Ishikawa (cell line): ENCODE measurements around the gene YY1.

Experiments
- CEBPB ChIP-seq: IDR thresholded peaks from 2 replicates; pipeline ENCODE4 v1.6.1; 2012
- CREB1 ChIP-seq: IDR thresholded peaks from 2 replicates; pipeline ENCODE4 v1.6.1; 2012; ENCODE audit warnings: low read depth
- EP300 ChIP-seq: IDR thresholded peaks from 2 replicates; pipeline ENCODE4 v1.6.1; 2012; ENCODE audit warnings: borderline replicate concordance
- RAD21 ChIP-seq: IDR thresholded peaks from 2 replicates; pipeline ENCODE4 v1.6.1; 2012; ENCODE audit warnings: low read depth
- TAF1 ChIP-seq: IDR thresholded peaks from 2 replicates; pipeline ENCODE4 v1.6.1; 2012; ENCODE audit warnings: low read depth, mild to moderate bottlenecking
- TCF12 ChIP-seq: IDR thresholded peaks from 2 replicates; pipeline ENCODE4 v1.6.1; 2012; ENCODE audit warnings: low read depth
- USF1 ChIP-seq: IDR thresholded peaks from 2 replicates; pipeline ENCODE4 v1.6.1; 2012
- ZBTB7A ChIP-seq: IDR thresholded peaks from 2 replicates; pipeline ENCODE4 v1.6.1; 2012; ENCODE audit warnings: low read depth
- TF ChIP-seq, protein P1 (sequence below): IDR thresholded peaks from 2 replicates; pipeline ENCODE4 v1.6.1; 2012; ENCODE audit warnings: low read depth, mild to moderate bottlenecking

GRCh38 chr14:100224229-100224866 is 14.6 kb upstream of the YY1 start:
- TF ChIP-seq, protein P1, sequence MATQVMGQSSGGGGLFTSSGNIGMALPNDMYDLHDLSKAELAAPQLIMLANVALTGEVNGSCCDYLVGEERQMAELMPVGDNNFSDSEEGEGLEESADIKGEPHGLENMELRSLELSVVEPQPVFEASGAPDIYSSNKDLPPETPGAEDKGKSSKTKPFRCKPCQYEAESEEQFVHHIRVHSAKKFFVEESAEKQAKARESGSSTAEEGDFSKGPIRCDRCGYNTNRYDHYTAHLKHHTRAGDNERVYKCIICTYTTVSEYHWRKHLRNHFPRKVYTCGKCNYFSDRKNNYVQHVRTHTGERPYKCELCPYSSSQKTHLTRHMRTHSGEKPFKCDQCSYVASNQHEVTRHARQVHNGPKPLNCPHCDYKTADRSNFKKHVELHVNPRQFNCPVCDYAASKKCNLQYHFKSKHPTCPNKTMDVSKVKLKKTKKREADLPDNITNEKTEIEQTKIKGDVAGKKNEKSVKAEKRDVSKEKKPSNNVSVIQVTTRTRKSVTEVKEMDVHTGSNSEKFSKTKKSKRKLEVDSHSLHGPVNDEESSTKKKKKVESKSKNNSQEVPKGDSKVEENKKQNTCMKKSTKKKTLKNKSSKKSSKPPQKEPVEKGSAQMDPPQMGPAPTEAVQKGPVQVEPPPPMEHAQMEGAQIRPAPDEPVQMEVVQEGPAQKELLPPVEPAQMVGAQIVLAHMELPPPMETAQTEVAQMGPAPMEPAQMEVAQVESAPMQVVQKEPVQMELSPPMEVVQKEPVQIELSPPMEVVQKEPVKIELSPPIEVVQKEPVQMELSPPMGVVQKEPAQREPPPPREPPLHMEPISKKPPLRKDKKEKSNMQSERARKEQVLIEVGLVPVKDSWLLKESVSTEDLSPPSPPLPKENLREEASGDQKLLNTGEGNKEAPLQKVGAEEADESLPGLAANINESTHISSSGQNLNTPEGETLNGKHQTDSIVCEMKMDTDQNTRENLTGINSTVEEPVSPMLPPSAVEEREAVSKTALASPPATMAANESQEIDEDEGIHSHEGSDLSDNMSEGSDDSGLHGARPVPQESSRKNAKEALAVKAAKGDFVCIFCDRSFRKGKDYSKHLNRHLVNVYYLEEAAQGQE, result no peak
- TF ChIP-seq USF1 (no peak), TCF12 (no peak), RAD21 (no peak), EP300 (no peak), TAF1 (no peak), ZBTB7A (no peak), CREB1 (no peak), CEBPB (no peak)
